ENCODE measurements around the gene DNAH17. TPM values are rescaled to one million over a fixed set of nuclear protein-coding genes. Genes with fewer than 3 reads are reported as not detected.

The DNAH17 gene
- total and polyA plus RNA-seq, 2 donors (not counting 1 experiment from before 2014, with no cell fraction given): 0.01 to 0.12 TPM

DNA sequence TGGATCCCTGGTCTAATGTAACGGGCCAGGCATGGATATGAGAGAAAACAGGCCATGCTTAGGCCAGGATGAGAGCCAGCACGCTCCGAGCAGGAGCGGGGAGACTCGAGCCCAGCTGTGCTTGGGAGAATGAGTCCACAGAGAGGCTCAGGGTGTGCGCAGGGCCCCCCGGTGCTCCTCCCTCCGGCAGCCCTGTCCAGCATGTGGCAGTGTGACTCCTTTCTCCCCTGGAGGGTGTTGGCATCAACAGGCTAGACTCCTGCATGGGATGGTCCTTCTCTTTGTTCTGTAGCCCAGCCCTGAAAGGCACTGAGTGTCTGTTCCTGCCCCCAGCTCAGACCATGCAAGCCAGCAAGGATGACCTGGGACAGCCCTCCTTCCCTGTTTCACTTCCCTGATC, 175.3 kb downstream of the DNAH17 start:
- intact Hi-C loops (cut with micrococcal nuclease): no loop called here
- no peak overlapping the region for H3K27ac Mint-ChIP-seq

GRCh38 chr17:78401246-78401645, 175.9 kb downstream of the DNAH17 start:
- H2AFZ ChIP-seq (ENCODE audit: insufficient read depth, low read depth, low read length, poor library complexity, severe bottlenecking): no peak overlapping the region
- peaks cover 84% of the 10 kb centered on the region for H3K79me2 ChIP-seq (ENCODE audit: control insufficient read depth, insufficient read depth, low read length)
- H3K36me3 ChIP-seq (replicated peaks in 1 of 2; ENCODE audit: control extremely low read depth in 1 of 2, control insufficient read depth in 1 of 2, extremely low read depth in 1 of 2, insufficient read depth in 2 of 2, low read length in 1 of 2): peaks cover 0 to 84% of the 10 kb centered on the region in 2 experiments
- ChIA-PET CTCF (interaction anchor here (0.6 kb wide), 2 partner anchors 78 to 768 kb away, joined by 4 read pairs; no protein-coding TSS in a partner anchor), POLR2A (no interaction called here)
- Mint-ChIP-seq H3K4me1 (no peaks in the 10 kb centered on the region), H3K4me3 (no peak overlapping the region), H3K27me3 (no peaks in the 10 kb centered on the region), H3K27ac (no peak overlapping the region), H3K9me3 (ENCODE audit: insufficient read depth) (no peaks in the 10 kb centered on the region)
- H3K4me2 ChIP-seq (replicated peaks; ENCODE audit: low read depth, low read length, poor library complexity, severe bottlenecking): no peak overlapping the region
- intact Hi-C loops (cut with micrococcal nuclease): no loop called here
- H4K20me1 ChIP-seq (ENCODE audit: control insufficient read depth, insufficient read depth, low read length, poor library complexity, severe bottlenecking): peaks cover 56% of the 10 kb centered on the region
- WGBS (ENCODE audit: insufficient coverage): 72% methylated on average over 6 of the region's 6 CpGs
- ATAC-seq (ENCODE audit: low read depth) (no peak), DNase-seq (no peak)
- no peak overlapping the region for H3K4me3 ChIP-seq (ENCODE audit: control extremely low read depth in 1 of 5, extremely low read depth in 1 of 5, insufficient read depth in 1 of 5, low read depth in 2 of 5, low read length in 4 of 5)
- H3K9ac ChIP-seq (ENCODE audit: low read length): no peak overlapping the region
- no peaks in the 10 kb centered on the region for H3K4me1 ChIP-seq (ENCODE audit: control insufficient read depth in 2 of 2, insufficient read depth in 2 of 2, low read length in 2 of 2)
- no peak overlapping the region for H3K27ac ChIP-seq (ENCODE audit: low read length in 2 of 2)
- TF ChIP-seq, protein P1, sequence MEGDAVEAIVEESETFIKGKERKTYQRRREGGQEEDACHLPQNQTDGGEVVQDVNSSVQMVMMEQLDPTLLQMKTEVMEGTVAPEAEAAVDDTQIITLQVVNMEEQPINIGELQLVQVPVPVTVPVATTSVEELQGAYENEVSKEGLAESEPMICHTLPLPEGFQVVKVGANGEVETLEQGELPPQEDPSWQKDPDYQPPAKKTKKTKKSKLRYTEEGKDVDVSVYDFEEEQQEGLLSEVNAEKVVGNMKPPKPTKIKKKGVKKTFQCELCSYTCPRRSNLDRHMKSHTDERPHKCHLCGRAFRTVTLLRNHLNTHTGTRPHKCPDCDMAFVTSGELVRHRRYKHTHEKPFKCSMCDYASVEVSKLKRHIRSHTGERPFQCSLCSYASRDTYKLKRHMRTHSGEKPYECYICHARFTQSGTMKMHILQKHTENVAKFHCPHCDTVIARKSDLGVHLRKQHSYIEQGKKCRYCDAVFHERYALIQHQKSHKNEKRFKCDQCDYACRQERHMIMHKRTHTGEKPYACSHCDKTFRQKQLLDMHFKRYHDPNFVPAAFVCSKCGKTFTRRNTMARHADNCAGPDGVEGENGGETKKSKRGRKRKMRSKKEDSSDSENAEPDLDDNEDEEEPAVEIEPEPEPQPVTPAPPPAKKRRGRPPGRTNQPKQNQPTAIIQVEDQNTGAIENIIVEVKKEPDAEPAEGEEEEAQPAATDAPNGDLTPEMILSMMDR (IDR thresholded peaks at IDR 0.05): no peak
- TF ChIP-seq EZH2 (IDR thresholded peaks at IDR 0.05; ENCODE audit: borderline replicate concordance, insufficient read depth, low read depth, low read length, poor library complexity, severe bottlenecking): no peak
- no peaks in the 10 kb centered on the region for H3K9me3 ChIP-seq (ENCODE audit: control extremely low read depth in 1 of 3, control insufficient read depth in 2 of 3, insufficient read depth in 1 of 3, low read length in 2 of 3)
- H3K27me3 ChIP-seq (replicated peaks in 1 of 4; ENCODE audit: control extremely low read depth in 1 of 4, control insufficient read depth in 3 of 4, insufficient read depth in 4 of 4, low read length in 3 of 4): no peaks in the 10 kb centered on the region

More for the DNA sequence above, 175.3 kb downstream of the DNAH17 start:
- Histone ChIP-seq H3K79me2 (ENCODE audit: control insufficient read depth, insufficient read depth, low read length) (peaks cover 84% of the 10 kb centered on the region), H3K9ac (ENCODE audit: low read length) (no peak overlapping the region), H3K4me3 (ENCODE audit: control extremely low read depth in 1 of 5, extremely low read depth in 1 of 5, insufficient read depth in 1 of 5, low read depth in 2 of 5, low read length in 4 of 5) (no peak overlapping the region), H3K9me3 (ENCODE audit: control extremely low read depth in 1 of 3, control insufficient read depth in 2 of 3, insufficient read depth in 1 of 3, low read length in 2 of 3) (no peaks in the 10 kb centered on the region), H3K4me1 (ENCODE audit: control insufficient read depth in 2 of 2, insufficient read depth in 2 of 2, low read length in 2 of 2) (no peaks in the 10 kb centered on the region), H3K36me3 (replicated peaks in 1 of 2; ENCODE audit: control extremely low read depth in 1 of 2, control insufficient read depth in 1 of 2, extremely low read depth in 1 of 2, insufficient read depth in 2 of 2, low read length in 1 of 2) (peaks cover 0 to 84% of the 10 kb centered on the region in 2 experiments), H3K27ac (ENCODE audit: low read length in 2 of 2) (no peak overlapping the region), H3K4me2 (replicated peaks; ENCODE audit: low read depth, low read length, poor library complexity, severe bottlenecking) (no peak overlapping the region), H2AFZ (ENCODE audit: insufficient read depth, low read depth, low read length, poor library complexity, severe bottlenecking) (no peak overlapping the region), H3K27me3 (replicated peaks in 1 of 4; ENCODE audit: control extremely low read depth in 1 of 4, control insufficient read depth in 3 of 4, insufficient read depth in 4 of 4, low read length in 3 of 4) (no peaks in the 10 kb centered on the region), H4K20me1 (ENCODE audit: control insufficient read depth, insufficient read depth, low read length, poor library complexity, severe bottlenecking) (peaks cover 57% of the 10 kb centered on the region)
- H3K27me3 Mint-ChIP-seq: no peaks in the 10 kb centered on the region
- 73% methylated on average over 7 of the region's 8 CpGs for WGBS (ENCODE audit: insufficient coverage)
- no peak for DNase-seq
- TF ChIP-seq, protein P1 (IDR thresholded peaks at IDR 0.05): no peak
- TF ChIP-seq EZH2 (IDR thresholded peaks at IDR 0.05; ENCODE audit: borderline replicate concordance, insufficient read depth, low read depth, low read length, poor library complexity, severe bottlenecking): no peak
- H3K9me3 Mint-ChIP-seq (ENCODE audit: insufficient read depth): no peaks in the 10 kb centered on the region
- ATAC-seq (ENCODE audit: low read depth): no peak
- ChIA-PET CTCF (no interaction called here), POLR2A (no interaction called here)
- H3K4me3 Mint-ChIP-seq: no peak overlapping the region
- H3K4me1 Mint-ChIP-seq: no peaks in the 10 kb centered on the region
